ENCODE data around the gene SAMD11.

SAMD11 gene

GRCh38 chr1:941015-941587 lies 17.4 kb downstream of the SAMD11 start:
- H4K20me1 ChIP-seq (ENCODE audit: control insufficient read depth, insufficient read depth, low read depth, low read length): peaks cover 9% of the 10 kb centered on the region
- peaks cover 20% of the 10 kb centered on the region for H3K4me1 ChIP-seq (ENCODE audit: control insufficient read depth, low read length)
- H3K9me2 ChIP-seq (replicated peaks; ENCODE audit: control insufficient read depth, low read length): no peaks in the 10 kb centered on the region
- peaks cover 9% of the 10 kb centered on the region for H3K36me3 ChIP-seq (ENCODE audit: control insufficient read depth, low read length)
- no peaks in the 10 kb centered on the region for H3F3A ChIP-seq (ENCODE audit: control insufficient read depth, insufficient read depth)
- peak overlapping the region; percentile 39; the same call in 1 of the 2 replicates for H3K4me2 ChIP-seq (ENCODE audit: low read length)
- H3K9me3 ChIP-seq (ENCODE audit: control insufficient read depth, insufficient read depth, low read length): no peaks in the 10 kb centered on the region
- no peak overlapping the region for H3K27ac ChIP-seq (ENCODE audit: low read depth, low read length)
- H3K27me3 ChIP-seq (ENCODE audit: control insufficient read depth, low read length): peaks cover 47% of the 10 kb centered on the region
- TF ChIP-seq, protein P1, sequence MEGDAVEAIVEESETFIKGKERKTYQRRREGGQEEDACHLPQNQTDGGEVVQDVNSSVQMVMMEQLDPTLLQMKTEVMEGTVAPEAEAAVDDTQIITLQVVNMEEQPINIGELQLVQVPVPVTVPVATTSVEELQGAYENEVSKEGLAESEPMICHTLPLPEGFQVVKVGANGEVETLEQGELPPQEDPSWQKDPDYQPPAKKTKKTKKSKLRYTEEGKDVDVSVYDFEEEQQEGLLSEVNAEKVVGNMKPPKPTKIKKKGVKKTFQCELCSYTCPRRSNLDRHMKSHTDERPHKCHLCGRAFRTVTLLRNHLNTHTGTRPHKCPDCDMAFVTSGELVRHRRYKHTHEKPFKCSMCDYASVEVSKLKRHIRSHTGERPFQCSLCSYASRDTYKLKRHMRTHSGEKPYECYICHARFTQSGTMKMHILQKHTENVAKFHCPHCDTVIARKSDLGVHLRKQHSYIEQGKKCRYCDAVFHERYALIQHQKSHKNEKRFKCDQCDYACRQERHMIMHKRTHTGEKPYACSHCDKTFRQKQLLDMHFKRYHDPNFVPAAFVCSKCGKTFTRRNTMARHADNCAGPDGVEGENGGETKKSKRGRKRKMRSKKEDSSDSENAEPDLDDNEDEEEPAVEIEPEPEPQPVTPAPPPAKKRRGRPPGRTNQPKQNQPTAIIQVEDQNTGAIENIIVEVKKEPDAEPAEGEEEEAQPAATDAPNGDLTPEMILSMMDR (IDR thresholded peaks at IDR 0.05; ENCODE audit: low read depth, low read length, poor library complexity, severe bottlenecking): no peak
- TF ChIP-seq EZH2phosphoT487 (IDR thresholded peaks at IDR 0.05; ENCODE audit: borderline replicate concordance, low read length): no peak
- H3K79me2 ChIP-seq (ENCODE audit: control insufficient read depth, low read length): no peaks in the 10 kb centered on the region
- no peak overlapping the region for H3K4me3 ChIP-seq (ENCODE audit: low read length)

- Histone ChIP-seq H3K4me3 (ENCODE audit: low read length) (no peak overlapping the region), H3K27me3 (ENCODE audit: control insufficient read depth, low read length) (peaks cover 47% of the 10 kb centered on the region), H3K36me3 (ENCODE audit: control insufficient read depth, low read length) (peaks cover 13% of the 10 kb centered on the region), H3K27ac (ENCODE audit: low read depth, low read length) (no peak overlapping the region), H4K20me1 (ENCODE audit: control insufficient read depth, insufficient read depth, low read depth, low read length) (peaks cover 9% of the 10 kb centered on the region), H3K9me3 (ENCODE audit: control insufficient read depth, insufficient read depth, low read length) (no peaks in the 10 kb centered on the region), H3K4me2 (ENCODE audit: low read length) (peak overlapping the region; percentile 39; the same call in 1 of the 2 replicates), H3K4me1 (ENCODE audit: control insufficient read depth, low read length) (peaks cover 20% of the 10 kb centered on the region), H3K9me2 (replicated peaks; ENCODE audit: control insufficient read depth, low read length) (no peaks in the 10 kb centered on the region), H3F3A (ENCODE audit: control insufficient read depth, insufficient read depth) (no peaks in the 10 kb centered on the region), H3K79me2 (ENCODE audit: control insufficient read depth, low read length) (no peaks in the 10 kb centered on the region)
- peak; percentile 88 for TF ChIP-seq EZH2phosphoT487 (IDR thresholded peaks at IDR 0.05; ENCODE audit: borderline replicate concordance, low read length)
- TF ChIP-seq, protein P1 (IDR thresholded peaks at IDR 0.05; ENCODE audit: low read depth, low read length, poor library complexity, severe bottlenecking): no peak
These were observed 18.1 kb downstream of the SAMD11 start for GRCh38 chr1:941588-942383.

DNA sequence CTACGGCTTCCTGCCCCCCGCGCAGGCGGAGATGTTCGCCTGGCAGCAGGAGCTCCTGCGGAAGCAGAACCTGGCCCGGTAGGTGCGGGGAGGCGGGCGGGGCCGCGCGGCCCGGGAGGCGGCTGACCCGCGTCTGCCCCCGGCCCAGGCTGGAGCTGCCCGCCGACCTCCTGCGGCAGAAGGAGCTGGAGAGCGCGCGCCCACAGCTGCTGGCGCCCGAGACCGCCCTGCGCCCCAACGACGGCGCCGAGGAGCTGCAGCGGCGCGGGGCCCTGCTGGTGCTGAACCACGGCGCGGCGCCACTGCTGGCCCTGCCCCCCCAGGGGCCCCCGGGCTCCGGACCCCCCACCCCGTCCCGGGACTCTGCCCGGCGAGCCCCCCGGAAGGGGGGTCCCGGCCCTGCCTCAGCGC lies 18.7 kb downstream of the SAMD11 start:
- Histone ChIP-seq H3K27me3 (ENCODE audit: control insufficient read depth, low read length) (peaks cover 47% of the 10 kb centered on the region), H4K20me1 (ENCODE audit: control insufficient read depth, insufficient read depth, low read depth, low read length) (peaks cover 9% of the 10 kb centered on the region), H3F3A (ENCODE audit: control insufficient read depth, insufficient read depth) (no peaks in the 10 kb centered on the region), H3K9me2 (replicated peaks; ENCODE audit: control insufficient read depth, low read length) (no peaks in the 10 kb centered on the region), H3K4me1 (ENCODE audit: control insufficient read depth, low read length) (peaks cover 20% of the 10 kb centered on the region), H3K9me3 (ENCODE audit: control insufficient read depth, insufficient read depth, low read length) (no peaks in the 10 kb centered on the region), H3K79me2 (ENCODE audit: control insufficient read depth, low read length) (no peaks in the 10 kb centered on the region), H3K36me3 (ENCODE audit: control insufficient read depth, low read length) (peaks cover 18% of the 10 kb centered on the region), H3K4me2 (ENCODE audit: low read length) (peak overlapping the region; percentile 39; the same call in 1 of the 2 replicates), H3K27ac (ENCODE audit: low read depth, low read length) (no peak overlapping the region), H3K4me3 (ENCODE audit: low read length) (no peak overlapping the region)
- TF ChIP-seq, protein P1 (IDR thresholded peaks at IDR 0.05; ENCODE audit: low read depth, low read length, poor library complexity, severe bottlenecking): no peak
- TF ChIP-seq EZH2phosphoT487 (IDR thresholded peaks at IDR 0.05; ENCODE audit: borderline replicate concordance, low read length): no peak
